GM12891 (cell line): Measurements from ENCODE around the gene ODAD4.

Experiments used
- POLR2A ChIP-seq: IDR thresholded peaks from 2 replicates; pipeline ENCODE4 v1.6.1; 2011; ENCODE audit warnings: low read depth, low read length, control low read depth
- POLR2AphosphoS5 ChIP-seq: IDR thresholded peaks from 2 replicates; pipeline ENCODE4 v1.6.1; 2011; ENCODE audit warnings: low read depth, low read length, control low read depth
- SPI1 ChIP-seq: IDR thresholded peaks from 2 replicates; pipeline ENCODE4 v1.6.1; 2011; ENCODE audit warnings: low read depth, low read length, control low read depth
- TAF1 ChIP-seq: IDR thresholded peaks from 2 replicates; pipeline ENCODE4 v1.6.1; 2011; ENCODE audit warnings: low read depth, low read length, control low read depth

- TF ChIP-seq POLR2A (no peak), SPI1 (no peak), TAF1 (no peak), POLR2AphosphoS5 (no peak)
Observed at GRCh38 chr17:41998497-41998896, 68.1 kb downstream of the ODAD4 start.
